H7 (cell line): Measurements from ENCODE around the gene FRYL. TPM values are rescaled to one million over a fixed set of nuclear protein-coding genes. Genes with fewer than 3 reads are reported as not detected.
"Not testable (repeated sequence)": the region's sequence is repeated elsewhere in the genome, so short reads cannot be mapped to it uniquely, and the experiment has no call there.

Experiments used
- DNase-seq: peaks from one replicate; pipeline ENCODE4 v3.0.0; 2012
- H3K27me3 ChIP-seq: 2 replicates; pipeline ENCODE4 v1.6.0; 2011; ENCODE audit warnings: mild to moderate bottlenecking, low read length; ENCODE audit not compliant: control insufficient read depth, insufficient read depth
- H3K36me3 ChIP-seq: replicated peaks from 2 replicates; pipeline ENCODE4 v1.5.1; 2011; ENCODE audit warnings: low read length; ENCODE audit not compliant: control insufficient read depth, insufficient read depth
- H3K4me3 ChIP-seq: 2 replicates; pipeline ENCODE4 v1.5.1; 2011; ENCODE audit warnings: low read depth, mild to moderate bottlenecking, control low read depth, low read length, moderate library complexity; ENCODE audit not compliant: insufficient read depth
- total RNA-seq: library from RNA; depleted of rRNA; stranded (reverse); fragments of >200 nt; shearing (Covaris generic); gene quantifications from 2 replicates; pipeline ENCODE4 v1.2.3, GENCODE V29; 2014

The FRYL gene
- total RNA-seq, 1 experiment from 2014 or later: 24.3 TPM

- Histone ChIP-seq H3K27me3 (no peaks in the 10 kb centered on the region), H3K36me3 (no peaks in the 10 kb centered on the region), H3K4me3 (no peak overlapping the region)
- no peak for DNase-seq
These were observed 125.9 kb downstream of the FRYL start for GRCh38 chr4:48654015-48654664.

- Histone ChIP-seq H3K4me3 (no peak overlapping the region), H3K36me3 (no peaks in the 10 kb centered on the region), H3K27me3 (no peaks in the 10 kb centered on the region)
- DNase-seq: no peak
These were observed 126.7 kb downstream of the FRYL start for GRCh38 chr4:48653217-48654014.

- DNase-seq: no peak
These were observed 128.2 kb downstream of the FRYL start for GRCh38 chr4:48651914-48652313.

GRCh38 chr4:48649505-48649904, 130.6 kb downstream of the FRYL start:
- Histone ChIP-seq H3K36me3 (no peaks in the 10 kb centered on the region), H3K4me3 (no peak overlapping the region), H3K27me3 (no peaks in the 10 kb centered on the region)
- DNase-seq: no peak

More at GRCh38 chr4:48651914-48652313, 128.2 kb downstream of the FRYL start:
- H3K27me3 ChIP-seq: no peaks in the 10 kb centered on the region
- H3K36me3 ChIP-seq: no peaks in the 10 kb centered on the region
- no peak overlapping the region for H3K4me3 ChIP-seq

- H3K4me3 ChIP-seq: no peak overlapping the region
- no peaks in the 10 kb centered on the region for H3K27me3 ChIP-seq
- no peaks in the 10 kb centered on the region for H3K36me3 ChIP-seq
- DNase-seq: no peak
These were observed 134.8 kb downstream of the FRYL start for GRCh38 chr4:48645225-48645794.

GRCh38 chr4:48642421-48643374, 137.4 kb downstream of the FRYL start:
- Histone ChIP-seq H3K36me3 (no peaks in the 10 kb centered on the region), H3K27me3 (no peaks in the 10 kb centered on the region), H3K4me3 (no peak overlapping the region)
- DNase-seq: no peak

GRCh38 chr4:48641401-48641800, 138.7 kb downstream of the FRYL start:
- no peak overlapping the region for H3K4me3 ChIP-seq
- no peak for DNase-seq
- H3K27me3 ChIP-seq: no peaks in the 10 kb centered on the region

GRCh38 chr4:48640699-48641098, 139.4 kb downstream of the FRYL start:
- Histone ChIP-seq H3K27me3 (no peaks in the 10 kb centered on the region), H3K36me3 (no peaks in the 10 kb centered on the region), H3K4me3 (no peak overlapping the region)
- no peak for DNase-seq

More at GRCh38 chr4:48641401-48641800, 138.7 kb downstream of the FRYL start:
- H3K36me3 ChIP-seq: no peaks in the 10 kb centered on the region

GRCh38 chr4:48640225-48640624, 139.9 kb downstream of the FRYL start:
- Histone ChIP-seq H3K36me3 (no peaks in the 10 kb centered on the region), H3K27me3 (no peaks in the 10 kb centered on the region), H3K4me3 (no peak overlapping the region)
- DNase-seq: no peak

GRCh38 chr4:48639807-48640206, 140.3 kb downstream of the FRYL start:
- Histone ChIP-seq H3K36me3 (no peaks in the 10 kb centered on the region), H3K4me3 (no peak overlapping the region), H3K27me3 (no peaks in the 10 kb centered on the region)
- DNase-seq: no peak

- DNase-seq, H3K36me3 ChIP-seq, H3K27me3 ChIP-seq, H3K4me3 ChIP-seq: not testable (repeated sequence)
These were observed 141.5 kb downstream of the FRYL start for GRCh38 chr4:48638586-48638985.

- no peaks in the 10 kb centered on the region for H3K27me3 ChIP-seq
- no peak overlapping the region for H3K4me3 ChIP-seq
- no peak for DNase-seq
- H3K36me3 ChIP-seq: no peaks in the 10 kb centered on the region
These were observed 143.2 kb downstream of the FRYL start for GRCh38 chr4:48636911-48637310.

- H3K27me3 ChIP-seq: no peaks in the 10 kb centered on the region
- H3K4me3 ChIP-seq: no peak overlapping the region
- DNase-seq: no peak
- no peaks in the 10 kb centered on the region for H3K36me3 ChIP-seq
These were observed 144.1 kb downstream of the FRYL start for GRCh38 chr4:48635980-48636379.

GRCh38 chr4:48635310-48635709, 144.8 kb downstream of the FRYL start:
- Histone ChIP-seq H3K36me3 (no peaks in the 10 kb centered on the region), H3K27me3 (no peaks in the 10 kb centered on the region), H3K4me3 (no peak overlapping the region)
- no peak for DNase-seq
